ENCODE measurements around the gene FYN. TPM values are rescaled to one million over a fixed set of nuclear protein-coding genes. Genes with fewer than 3 reads are reported as not detected.

The FYN gene
- total and polyA plus RNA-seq, 2 of the 4 experiments (the other 2 are of a cell fraction) = 30.8 to 36.4 TPM

DNA sequence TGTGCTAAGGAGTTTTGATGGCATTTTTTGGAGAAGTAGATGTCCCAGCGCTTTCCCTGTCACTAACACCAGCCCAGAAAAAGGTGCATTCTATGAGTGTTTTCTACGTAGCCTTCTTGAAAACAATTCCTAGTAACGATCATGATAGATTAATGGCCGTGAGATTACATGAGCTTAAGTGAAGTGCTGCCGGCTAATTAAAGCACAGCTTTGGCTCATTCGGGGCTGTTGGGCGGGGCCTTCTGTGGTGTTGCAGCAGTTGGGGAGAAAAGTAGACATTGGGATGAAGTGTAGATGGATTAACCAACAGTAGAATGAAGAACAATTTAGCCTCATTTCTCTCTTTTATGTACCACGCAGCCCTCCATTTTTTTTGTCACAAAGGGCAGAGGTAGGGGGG is 246.8 kb downstream of the FYN start:
- Histone ChIP-seq H2AK9ac (replicated peaks; ENCODE audit: low read depth, low read length, poor library complexity) (no peak overlapping the region), H3K4me3 (ENCODE audit: insufficient read depth, low read depth, low read length) (no peak overlapping the region), H3K79me1 (ENCODE audit: low read depth in 1 of 2, low read length in 2 of 2) (no peaks in the 10 kb centered on the region), H2BK20ac (ENCODE audit: low read depth, low read length) (no peak overlapping the region), H3K27me3 (ENCODE audit: control insufficient read depth, insufficient read depth, low read length) (no peaks in the 10 kb centered on the region; the same call in 1 of the 2 replicates), H3K18ac (ENCODE audit: low read depth, low read length) (no peak overlapping the region), H2AK5ac (ENCODE audit: low read depth, low read length) (no peak overlapping the region), H3K4me1 (ENCODE audit: control insufficient read depth, insufficient read depth, low read length) (peaks cover 11% of the 10 kb centered on the region), H4K5ac (ENCODE audit: low read depth, low read length) (no peak overlapping the region), H4K91ac (ENCODE audit: insufficient read depth, low read depth, low read length) (no peak overlapping the region), H3K23ac (ENCODE audit: low read depth, low read length) (no peak overlapping the region), H3K9me1 (ENCODE audit: insufficient read depth, low read length) (peaks cover 6% of the 10 kb centered on the region; the same call in 1 of the 2 replicates), H3K9me3 (ENCODE audit: control insufficient read depth, insufficient read depth, low read length) (peaks cover 8% of the 10 kb centered on the region), H4K20me1 (ENCODE audit: insufficient read depth, low read length) (no peaks in the 10 kb centered on the region), H4K8ac (ENCODE audit: low read depth in 2 of 2, low read length in 2 of 2) (no peak overlapping the region), H3K4ac (ENCODE audit: low read depth, low read length) (no peak overlapping the region), H3K14ac (replicated peaks; ENCODE audit: low read depth, low read length) (no peak overlapping the region), H2BK120ac (ENCODE audit: low read depth, low read length) (no peak overlapping the region), H2AFZ (replicated peaks; ENCODE audit: low read length, poor library complexity) (no peak overlapping the region), H2BK15ac (ENCODE audit: low read depth, low read length) (no peak overlapping the region; the same call in 2 of the 3 replicates), H3K36me3 (ENCODE audit: control insufficient read depth, insufficient read depth, low read length) (no peaks in the 10 kb centered on the region), H3K56ac (ENCODE audit: extremely low read depth, insufficient read depth, low read length) (no peak overlapping the region), H3K27ac (ENCODE audit: insufficient read depth, low read length) (no peak overlapping the region), H2BK5ac (ENCODE audit: low read depth, low read length, poor library complexity, severe bottlenecking) (no peak overlapping the region), H3K9ac (ENCODE audit: low read depth, low read length) (no peak overlapping the region), H3K4me2 (ENCODE audit: low read depth, low read length) (peak overlapping the region; percentile 25; the same call in 1 of the 2 replicates)
- no peak for DNase-seq
- no CpG with 5 or more reads among the region's 8 CpGs for WGBS, 2 experiments (ENCODE audit: extremely low coverage in 2 of 2, insufficient read length in 1 of 2)
- ATAC-seq (ENCODE audit: low read depth) = no peak
- POLR2A ChIA-PET (ENCODE audit: unreplicated experiment) = interaction anchor here (0.6 kb wide), 1 partner anchor 143 kb away, joined by 3 read pairs; no protein-coding TSS in a partner anchor
- intact Hi-C loops (cut with micrococcal nuclease) = no loop called here
- BruUV-seq (replicated peaks) = no TSS peak
- TF ChIP-seq SMC3 (IDR thresholded peaks at IDR 0.05; ENCODE audit: low read depth, low read length) (no peak), MAFK (IDR thresholded peaks at IDR 0.05; ENCODE audit: low read depth, low read length) (no peak), RCOR1 (IDR thresholded peaks at IDR 0.05; ENCODE audit: insufficient replicate concordance, low read length) (no peak), CHD1 (IDR thresholded peaks at IDR 0.05; ENCODE audit: low read depth, low read length) (no peak), USF2 (IDR thresholded peaks at IDR 0.05; ENCODE audit: low read depth, low read length) (no peak), CTCF (conservative IDR thresholded peaks at IDR 0.05; ENCODE audit: low read depth, low read length) (no peak), RAD21 (IDR thresholded peaks at IDR 0.05; ENCODE audit: low read length) (no peak), POLR2A (IDR thresholded peaks at IDR 0.05; ENCODE audit: low read depth, low read length) (no peak), ELK1 (IDR thresholded peaks at IDR 0.05; ENCODE audit: borderline replicate concordance, low read depth, low read length) (no peak), CEBPB (IDR thresholded peaks at IDR 0.05; ENCODE audit: low read depth, low read length) (no peak), MXI1 (IDR thresholded peaks at IDR 0.05; ENCODE audit: borderline replicate concordance, low read depth, low read length) (no peak)
- CTCF ChIA-PET = no interaction called here
- dilution Hi-C loops (cut with HindIII; ENCODE audit: low sequenced_read_pairs, unreplicated experiment) = no loop called here
- in situ Hi-C loops (cut with MboI; ENCODE audit: low sequenced_read_pairs) = no loop called here

Measured in IMR-90 (cell line).